PC-3 (cell line): ENCODE data around the gene PDLIM5.
"Not testable (repeated sequence)": the region's sequence is repeated elsewhere in the genome, so short reads cannot be mapped to it uniquely, and the experiment has no call there.

Experiments
- EZH2 ChIP-seq: fragments of 300-600 bp; sonication (generic); IDR thresholded peaks from one replicate; pipeline ENCODE4 v1.6.1; 2017; ENCODE audit warnings: antibody characterized with exemption, mild to moderate bottlenecking, low read length; ENCODE audit not compliant: unreplicated experiment
- TF ChIP-seq, protein P1 (sequence below): fragments of 300-600 bp; sonication (generic); conservative IDR thresholded peaks from 2 replicates; pipeline ENCODE4 v1.5.1; 2017; ENCODE audit warnings: antibody characterized with exemption, low read depth, mild to moderate bottlenecking, low read length

DNA sequence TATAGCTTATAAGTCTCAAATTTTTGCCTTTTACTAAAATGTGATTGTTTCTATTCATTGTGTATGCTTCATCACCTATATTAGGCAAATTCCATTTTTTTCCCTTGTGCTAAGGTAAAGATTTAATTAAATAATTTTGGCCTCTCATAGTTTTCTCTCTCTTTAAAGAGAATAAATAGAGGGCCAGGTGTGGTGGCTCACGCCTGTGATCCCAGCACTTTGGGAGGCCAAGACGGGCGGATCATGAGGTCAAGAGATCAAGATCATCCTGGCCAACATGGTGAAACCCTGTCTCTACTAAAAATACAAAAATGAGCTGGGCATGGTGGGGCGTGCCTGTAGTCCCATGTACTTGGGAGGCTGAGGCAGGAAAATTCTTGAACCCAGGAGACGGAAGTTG is 213.3 kb downstream of the PDLIM5 start:
- not testable (repeated sequence) for TF ChIP-seq EZH2
- TF ChIP-seq, protein P1, sequence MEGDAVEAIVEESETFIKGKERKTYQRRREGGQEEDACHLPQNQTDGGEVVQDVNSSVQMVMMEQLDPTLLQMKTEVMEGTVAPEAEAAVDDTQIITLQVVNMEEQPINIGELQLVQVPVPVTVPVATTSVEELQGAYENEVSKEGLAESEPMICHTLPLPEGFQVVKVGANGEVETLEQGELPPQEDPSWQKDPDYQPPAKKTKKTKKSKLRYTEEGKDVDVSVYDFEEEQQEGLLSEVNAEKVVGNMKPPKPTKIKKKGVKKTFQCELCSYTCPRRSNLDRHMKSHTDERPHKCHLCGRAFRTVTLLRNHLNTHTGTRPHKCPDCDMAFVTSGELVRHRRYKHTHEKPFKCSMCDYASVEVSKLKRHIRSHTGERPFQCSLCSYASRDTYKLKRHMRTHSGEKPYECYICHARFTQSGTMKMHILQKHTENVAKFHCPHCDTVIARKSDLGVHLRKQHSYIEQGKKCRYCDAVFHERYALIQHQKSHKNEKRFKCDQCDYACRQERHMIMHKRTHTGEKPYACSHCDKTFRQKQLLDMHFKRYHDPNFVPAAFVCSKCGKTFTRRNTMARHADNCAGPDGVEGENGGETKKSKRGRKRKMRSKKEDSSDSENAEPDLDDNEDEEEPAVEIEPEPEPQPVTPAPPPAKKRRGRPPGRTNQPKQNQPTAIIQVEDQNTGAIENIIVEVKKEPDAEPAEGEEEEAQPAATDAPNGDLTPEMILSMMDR = not testable (repeated sequence)
